Immature natural killer cell (primary cell): Measurements from ENCODE around the gene VGLL3. TPM values are rescaled to one million over a fixed set of nuclear protein-coding genes. Genes with fewer than 3 reads are reported as not detected.

Experiments
- DNase-seq, 3 donors: peaks; one replicate each; pipeline ENCODE4 v3.0.0; 2022; ENCODE audit warnings: mixed read lengths in 1 of 3
- H3K27ac Mint-ChIP-seq, 6 donors: one replicate each; pipeline ENCODE4 v1.8.0; 2020; ENCODE audit warnings: mixed read lengths in 6 of 6, mild to moderate bottlenecking in 5 of 6, inconsistent platforms in 4 of 6, moderate library complexity in 3 of 6
- H3K27me3 Mint-ChIP-seq, 3 donors: one replicate each; pipeline ENCODE4 v1.8.0; 2020 to 2021; ENCODE audit warnings: low read depth in 3 of 3, mild to moderate bottlenecking in 3 of 3, mixed read lengths in 3 of 3, moderate library complexity in 3 of 3, inconsistent platforms in 1 of 3
- H3K36me3 Mint-ChIP-seq, 3 donors: one replicate each; pipeline ENCODE4 v1.8.0; 2020; ENCODE audit warnings: mixed read lengths in 3 of 3, inconsistent platforms in 2 of 3, mild to moderate bottlenecking in 2 of 3
- H3K4me1 Mint-ChIP-seq, 2 donors: one replicate each; pipeline ENCODE4 v1.8.0; 2020; ENCODE audit warnings: inconsistent platforms in 2 of 2, mild to moderate bottlenecking in 2 of 2, mixed read lengths in 2 of 2, moderate library complexity in 1 of 2
- H3K4me3 Mint-ChIP-seq, 5 donors: one replicate each; pipeline ENCODE4 v1.8.0; 2020; ENCODE audit warnings: mild to moderate bottlenecking in 5 of 5, mixed read lengths in 5 of 5, inconsistent platforms in 3 of 5, moderate library complexity in 3 of 5
- H3K9me3 Mint-ChIP-seq, 6 donors: one replicate each; pipeline ENCODE4 v1.8.0; 2020; ENCODE audit warnings: mild to moderate bottlenecking in 6 of 6, mixed read lengths in 6 of 6, inconsistent platforms in 4 of 6, moderate library complexity in 3 of 6
- polyA plus RNA-seq, 3 donors: library from polyadenylated mRNA; unstranded; fragments of 300-500 nt; fragmentation: Illumina TruSeq; gene quantifications; one replicate each; pipeline ENCODE4 v1.2.3, GENCODE V29; 2021

The VGLL3 gene
- polyA plus RNA-seq, 3 donors from 2014 or later: not detected

- no peaks in the 10 kb centered on the region for H3K36me3 Mint-ChIP-seq
- no peak for DNase-seq
- peaks cover 3 to 44% (median 21%) of the 10 kb centered on the region in 6 donors for H3K9me3 Mint-ChIP-seq
- no peak overlapping the region for H3K27ac Mint-ChIP-seq
- no peak overlapping the region for H3K4me3 Mint-ChIP-seq
- H3K27me3 Mint-ChIP-seq: peaks cover 0 to 7% (median 0%) of the 10 kb centered on the region in 3 donors
- H3K4me1 Mint-ChIP-seq: no peaks in the 10 kb centered on the region
Measured at GRCh38 chr3:86921971-86922680, 68.8 kb downstream of the VGLL3 start.

- Mint-ChIP-seq H3K9me3 (peaks cover 2 to 19% (median 13%) of the 10 kb centered on the region in 6 donors), H3K27me3 (peaks cover 0 to 3% (median 0%) of the 10 kb centered on the region in 3 donors), H3K27ac (no peak overlapping the region), H3K4me1 (no peaks in the 10 kb centered on the region), H3K36me3 (no peaks in the 10 kb centered on the region), H3K4me3 (no peak overlapping the region)
- DNase-seq: no peak
Measured at GRCh38 chr3:86914670-86915069, 76.3 kb downstream of the VGLL3 start.

- H3K4me1 Mint-ChIP-seq: no peaks in the 10 kb centered on the region
- H3K4me3 Mint-ChIP-seq: no peak overlapping the region
- peaks cover 0 to 16% (median 9%) of the 10 kb centered on the region in 6 donors for H3K9me3 Mint-ChIP-seq
- no peaks in the 10 kb centered on the region for H3K27me3 Mint-ChIP-seq
- no peaks in the 10 kb centered on the region for H3K36me3 Mint-ChIP-seq
- no peak for DNase-seq
- H3K27ac Mint-ChIP-seq: no peak overlapping the region
Measured at GRCh38 chr3:86913160-86913559, 77.8 kb downstream of the VGLL3 start.

- no peaks in the 10 kb centered on the region for H3K4me1 Mint-ChIP-seq
- H3K9me3 Mint-ChIP-seq: peaks cover 2 to 18% (median 9%) of the 10 kb centered on the region in 6 donors
- no peak for DNase-seq
- H3K36me3 Mint-ChIP-seq: peaks cover 0 to 3% (median 0%) of the 10 kb centered on the region in 3 donors
- H3K27me3 Mint-ChIP-seq: peaks cover 0 to 3% (median 0%) of the 10 kb centered on the region in 3 donors
- no peak overlapping the region for H3K27ac Mint-ChIP-seq
- no peak overlapping the region for H3K4me3 Mint-ChIP-seq
Measured at GRCh38 chr3:86895202-86895601, 95.7 kb downstream of the VGLL3 start.

- no peaks in the 10 kb centered on the region for H3K4me1 Mint-ChIP-seq
- no peaks in the 10 kb centered on the region for H3K36me3 Mint-ChIP-seq
- no peak overlapping the region for H3K4me3 Mint-ChIP-seq
- no peak overlapping the region for H3K27ac Mint-ChIP-seq
- peaks cover 0 to 2% (median 1%) of the 10 kb centered on the region in 3 donors for H3K27me3 Mint-ChIP-seq
- H3K9me3 Mint-ChIP-seq: peaks cover 4 to 14% (median 6%) of the 10 kb centered on the region in 6 donors
- DNase-seq: no peak
Measured at GRCh38 chr3:86890741-86891396, 100.1 kb downstream of the VGLL3 start.

Other genes with a start within 250 kb of the VGLL3 start
- gene CHMP2B, start 236.2 kb upstream of the VGLL3 start, polyA plus RNA-seq: 10 to 100 TPM; 32.2 to 59.2 (median 48.5) TPM